Parathyroid adenoma (tissue), 2 donors: ENCODE measurements around the gene DPM1.

ENCODE experiments used
- H2AFZ ChIP-seq: fragments of 300-600 bp; sonication (generic); one replicate; pipeline ENCODE4 v1.7.0; 2017; ENCODE audit warnings: antibody characterized with exemption, mild to moderate bottlenecking
- H3K27ac ChIP-seq: fragments of 300-600 bp; sonication (generic); one replicate; pipeline ENCODE4 v1.7.0; 2017
- H3K27me3 ChIP-seq: fragments of 300-600 bp; sonication (generic); one replicate; pipeline ENCODE4 v1.7.0; 2017; ENCODE audit warnings: low read length; ENCODE audit not compliant: control insufficient read depth, insufficient read depth
- H3K36me3 ChIP-seq: fragments of 300-600 bp; sonication (generic); one replicate; pipeline ENCODE4 v1.7.0; 2017; ENCODE audit warnings: low read length; ENCODE audit not compliant: control insufficient read depth, insufficient read depth
- H3K4me1 ChIP-seq: fragments of 300-600 bp; sonication (generic); one replicate; pipeline ENCODE4 v1.7.0; 2017; ENCODE audit warnings: control low read depth
- H3K4me2 ChIP-seq: fragments of 300-600 bp; sonication (generic); one replicate; pipeline ENCODE4 v1.7.0; 2017; ENCODE audit warnings: low read length
- H3K4me3 ChIP-seq: fragments of 300-600 bp; sonication (generic); one replicate; pipeline ENCODE4 v1.7.0; 2017; ENCODE audit warnings: low read depth, low read length
- H3K79me2 ChIP-seq: fragments of 300-600 bp; sonication (generic); one replicate; pipeline ENCODE4 v1.7.0; 2017; ENCODE audit warnings: control low read depth
- H3K9ac ChIP-seq: fragments of 300-600 bp; sonication (generic); one replicate; pipeline ENCODE4 v1.7.0; 2017; ENCODE audit warnings: mild to moderate bottlenecking
- H3K9me3 ChIP-seq: fragments of 300-600 bp; sonication (generic); one replicate; pipeline ENCODE4 v1.7.0; 2017; ENCODE audit warnings: low read length; ENCODE audit not compliant: control insufficient read depth
- TF ChIP-seq, protein P1 (sequence below): fragments of 300-600 bp; sonication (generic); IDR thresholded peaks from one replicate; pipeline ENCODE4 v1.7.0; 2017; ENCODE audit warnings: antibody characterized with exemption, mild to moderate bottlenecking
- donor health status: primary hyperparathyroidism.

The DPM1 gene

DNA sequence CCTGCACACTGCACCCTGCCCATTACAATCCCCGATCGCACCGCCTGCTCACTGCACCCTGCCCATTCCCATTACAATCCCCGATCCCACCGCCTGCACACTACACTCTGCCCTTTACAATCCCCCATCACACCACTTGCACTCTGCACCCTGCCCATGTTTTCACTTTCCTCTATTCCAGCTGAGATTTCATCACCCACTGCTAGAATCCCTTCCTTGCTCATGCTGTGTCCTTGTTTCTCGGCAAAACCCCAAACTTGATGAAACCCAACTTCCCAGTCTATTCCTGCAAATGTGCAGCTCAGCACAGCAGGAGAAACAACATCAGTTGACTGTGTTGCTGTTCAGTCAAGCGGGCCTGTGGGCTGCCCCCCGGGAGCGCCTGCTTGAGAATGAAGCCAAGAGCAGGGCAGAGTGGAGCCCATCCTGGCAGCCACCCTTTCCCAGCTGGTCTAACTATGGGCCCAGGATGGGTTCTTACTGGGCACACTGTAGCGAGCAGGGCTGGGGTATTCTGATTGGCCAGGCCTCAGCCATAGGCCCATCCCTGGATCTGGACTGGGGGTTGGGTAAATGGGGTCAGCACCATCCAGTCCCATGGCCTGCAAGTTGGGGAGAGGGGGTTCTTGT lies 17.5 kb upstream of the DPM1 start:
- TF ChIP-seq, protein P1, sequence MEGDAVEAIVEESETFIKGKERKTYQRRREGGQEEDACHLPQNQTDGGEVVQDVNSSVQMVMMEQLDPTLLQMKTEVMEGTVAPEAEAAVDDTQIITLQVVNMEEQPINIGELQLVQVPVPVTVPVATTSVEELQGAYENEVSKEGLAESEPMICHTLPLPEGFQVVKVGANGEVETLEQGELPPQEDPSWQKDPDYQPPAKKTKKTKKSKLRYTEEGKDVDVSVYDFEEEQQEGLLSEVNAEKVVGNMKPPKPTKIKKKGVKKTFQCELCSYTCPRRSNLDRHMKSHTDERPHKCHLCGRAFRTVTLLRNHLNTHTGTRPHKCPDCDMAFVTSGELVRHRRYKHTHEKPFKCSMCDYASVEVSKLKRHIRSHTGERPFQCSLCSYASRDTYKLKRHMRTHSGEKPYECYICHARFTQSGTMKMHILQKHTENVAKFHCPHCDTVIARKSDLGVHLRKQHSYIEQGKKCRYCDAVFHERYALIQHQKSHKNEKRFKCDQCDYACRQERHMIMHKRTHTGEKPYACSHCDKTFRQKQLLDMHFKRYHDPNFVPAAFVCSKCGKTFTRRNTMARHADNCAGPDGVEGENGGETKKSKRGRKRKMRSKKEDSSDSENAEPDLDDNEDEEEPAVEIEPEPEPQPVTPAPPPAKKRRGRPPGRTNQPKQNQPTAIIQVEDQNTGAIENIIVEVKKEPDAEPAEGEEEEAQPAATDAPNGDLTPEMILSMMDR = no peak
- Histone ChIP-seq H3K4me3 (no peak overlapping the region), H3K27ac (no peak overlapping the region), H3K27me3 (no peaks in the 10 kb centered on the region), H3K9me3 (no peaks in the 10 kb centered on the region), H3K36me3 (no peaks in the 10 kb centered on the region), H3K79me2 (no peaks in the 10 kb centered on the region), H3K4me1 (peaks cover 9% of the 10 kb centered on the region), H3K4me2 (no peak overlapping the region), H3K9ac (no peak overlapping the region), H2AFZ (no peak overlapping the region)

DNA sequence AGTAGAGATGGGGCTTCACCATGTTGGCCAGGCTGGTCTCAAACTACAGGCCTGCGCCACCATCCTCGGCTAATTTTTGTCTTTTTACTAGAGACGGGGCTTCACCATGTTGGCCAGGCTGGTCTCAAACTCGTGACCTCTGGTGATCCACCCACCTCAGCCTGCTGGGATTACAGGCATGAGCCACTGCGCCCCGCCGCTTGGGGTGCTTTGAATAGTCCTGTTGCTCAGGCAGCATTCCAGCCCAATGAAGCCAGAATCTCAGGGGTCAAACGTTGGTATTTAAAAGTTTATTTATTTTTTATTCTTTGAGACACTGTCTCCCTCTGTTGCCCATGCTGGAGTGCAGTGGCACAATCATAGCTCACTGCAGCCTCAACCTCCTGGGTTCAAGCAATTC lies 11.6 kb upstream of the DPM1 start:
- no peak overlapping the region for H2AFZ ChIP-seq
- H3K27ac ChIP-seq = no peak overlapping the region
- TF ChIP-seq, protein P1 = no peak
- H3K4me1 ChIP-seq = peaks cover 9% of the 10 kb centered on the region
- no peak overlapping the region for H3K9ac ChIP-seq
- no peaks in the 10 kb centered on the region for H3K36me3 ChIP-seq
- H3K4me3 ChIP-seq = no peak overlapping the region
- H3K27me3 ChIP-seq = no peaks in the 10 kb centered on the region
- no peaks in the 10 kb centered on the region for H3K79me2 ChIP-seq
- H3K9me3 ChIP-seq = no peaks in the 10 kb centered on the region
- no peak overlapping the region for H3K4me2 ChIP-seq

DNA sequence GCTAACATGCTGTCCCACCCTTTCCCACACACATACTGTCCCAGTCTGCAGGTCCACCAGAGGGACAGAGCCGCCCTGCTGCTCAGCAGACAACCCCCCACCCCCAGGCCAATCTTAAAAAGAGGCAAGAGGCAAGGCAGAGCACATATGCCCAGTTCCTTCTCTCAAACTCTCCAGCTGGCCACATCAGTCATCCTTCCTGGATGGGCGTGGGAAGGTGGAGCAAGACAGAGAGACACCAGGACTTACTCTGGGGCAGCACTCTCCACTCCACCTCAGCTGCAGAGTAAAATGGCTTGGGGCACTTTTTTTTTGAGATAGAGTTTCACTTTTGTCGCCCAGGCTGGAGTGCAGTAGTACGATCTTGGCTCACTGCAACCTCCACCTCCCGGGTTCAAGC lies 11.1 kb upstream of the DPM1 start:
- no peaks in the 10 kb centered on the region for H3K36me3 ChIP-seq
- TF ChIP-seq, protein P1 = no peak

DNA sequence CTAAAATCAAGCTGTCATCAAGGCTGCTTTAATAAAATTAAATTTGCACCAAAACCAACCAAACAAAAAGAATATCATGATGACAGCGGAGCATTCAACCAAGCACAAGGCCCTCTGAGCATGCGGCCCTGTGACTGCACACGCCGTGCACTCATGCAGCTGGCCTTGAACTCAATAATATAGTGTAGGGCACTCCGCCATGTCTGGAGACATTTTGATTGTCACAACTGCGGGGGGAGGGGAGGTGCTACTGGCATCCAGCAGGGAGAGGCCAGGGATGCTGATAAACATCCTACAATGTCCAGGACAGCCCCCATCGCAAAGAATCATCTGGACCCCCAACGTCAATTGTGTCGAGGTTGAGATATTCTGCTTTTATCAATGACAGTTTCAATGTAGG lies 10.0 kb upstream of the DPM1 start:
- TF ChIP-seq, protein P1 = no peak
- H3K27ac ChIP-seq = no peak overlapping the region
- H3K36me3 ChIP-seq = no peaks in the 10 kb centered on the region
- H3K4me3 ChIP-seq = no peak overlapping the region
- H3K27me3 ChIP-seq = no peaks in the 10 kb centered on the region
- H3K9ac ChIP-seq = no peak overlapping the region
- H3K4me1 ChIP-seq = peaks cover 6% of the 10 kb centered on the region
- H3K4me2 ChIP-seq = peak overlapping the region; percentile 2
- H3K79me2 ChIP-seq = no peaks in the 10 kb centered on the region
- H3K9me3 ChIP-seq = no peaks in the 10 kb centered on the region
- no peak overlapping the region for H2AFZ ChIP-seq

More for the DNA sequence above, 11.1 kb upstream of the DPM1 start:
- Histone ChIP-seq H3K27ac (no peak overlapping the region), H3K4me2 (no peak overlapping the region), H3K79me2 (no peaks in the 10 kb centered on the region), H3K9me3 (no peaks in the 10 kb centered on the region), H3K27me3 (no peaks in the 10 kb centered on the region), H3K9ac (no peak overlapping the region), H3K4me3 (no peak overlapping the region), H3K4me1 (peaks cover 9% of the 10 kb centered on the region), H2AFZ (no peak overlapping the region)

DNA sequence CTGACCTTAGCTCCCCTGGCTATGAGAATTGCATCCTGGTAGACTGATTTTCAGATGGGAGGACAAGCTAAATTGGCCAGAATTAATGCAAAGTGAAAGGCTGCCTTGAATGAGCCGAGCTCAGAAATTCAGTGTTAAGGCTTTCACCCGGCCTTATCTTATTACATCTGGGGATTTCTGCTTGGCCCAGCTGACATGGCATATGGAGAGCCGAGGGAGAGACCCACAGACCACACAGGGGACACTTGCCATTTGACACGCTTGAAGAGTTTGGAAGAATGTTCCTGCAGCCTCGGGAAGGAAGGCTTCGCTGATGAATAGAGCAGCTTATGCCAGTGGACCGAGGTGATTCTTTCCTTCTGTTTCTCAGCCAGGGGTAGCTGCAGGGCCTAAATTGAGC lies 9.3 kb upstream of the DPM1 start:
- H3K4me3 ChIP-seq = no peak overlapping the region
- H3K9me3 ChIP-seq = no peaks in the 10 kb centered on the region
- H3K36me3 ChIP-seq = no peaks in the 10 kb centered on the region
- H3K4me1 ChIP-seq = no peaks in the 10 kb centered on the region
- no peak overlapping the region for H3K9ac ChIP-seq
- H3K79me2 ChIP-seq = no peaks in the 10 kb centered on the region
- TF ChIP-seq, protein P1 = no peak
- no peak overlapping the region for H3K27ac ChIP-seq
- no peaks in the 10 kb centered on the region for H3K27me3 ChIP-seq
- peak overlapping the region; percentile 62 for H2AFZ ChIP-seq
- peak overlapping the region; percentile 24 for H3K4me2 ChIP-seq
